GM04503 (cell line): ENCODE measurements around the gene NXPE4.

ENCODE experiments used
- DNase-seq: peaks from one replicate; pipeline ENCODE4 v3.0.0-alpha.2; 2012; ENCODE audit warnings: low read depth

Gene NXPE4

DNA sequence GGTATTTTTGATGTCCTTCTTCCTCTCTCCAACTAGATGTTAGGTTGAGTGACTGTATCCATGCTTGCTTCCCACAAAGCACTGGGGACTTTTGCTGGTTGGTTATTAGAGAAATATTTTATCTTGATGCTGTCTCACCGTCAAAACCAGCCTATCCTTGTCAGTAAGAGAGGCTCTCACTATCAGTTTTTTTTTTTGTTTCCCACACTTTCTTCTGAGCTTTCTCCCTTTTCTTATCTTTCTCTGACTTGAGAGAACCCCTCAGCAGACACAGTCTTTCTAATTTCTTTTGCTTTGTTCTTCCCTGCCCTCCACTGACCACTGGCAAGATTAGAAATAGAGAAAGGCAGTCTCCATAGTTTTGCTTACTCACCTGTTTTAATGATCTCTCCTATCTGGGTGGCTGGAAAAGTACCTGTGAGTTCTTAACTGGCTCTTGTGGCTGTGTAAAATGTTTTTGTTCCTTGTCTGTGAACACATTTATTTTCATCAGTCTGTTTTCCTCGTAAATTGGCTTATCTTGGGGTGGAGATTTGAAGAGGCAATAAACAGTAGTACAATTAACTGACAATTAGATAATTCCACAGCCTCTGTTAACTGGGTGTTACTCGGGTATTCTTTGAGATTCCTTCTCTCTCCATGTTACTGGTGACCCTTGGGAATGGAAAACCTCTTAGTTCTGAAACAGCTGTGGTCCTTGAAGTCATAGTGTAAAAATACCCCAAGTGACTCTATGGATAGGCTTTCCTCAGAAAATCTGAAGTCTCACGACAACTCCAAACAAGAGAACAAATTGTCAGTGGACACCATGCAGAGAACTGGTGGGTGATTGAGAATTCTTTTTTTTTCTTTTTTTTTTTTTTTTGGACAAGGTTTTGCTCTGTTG, 35.9 kb downstream of the NXPE4 start, which contains the start of gene NXPE1:
TSS of gene NXPE1 (minus strand) at position 457 of the 886 bp plus-strand sequence. CDS start 8,680 bp downstream, outside the sequence.
- no peak for DNase-seq

DNA sequence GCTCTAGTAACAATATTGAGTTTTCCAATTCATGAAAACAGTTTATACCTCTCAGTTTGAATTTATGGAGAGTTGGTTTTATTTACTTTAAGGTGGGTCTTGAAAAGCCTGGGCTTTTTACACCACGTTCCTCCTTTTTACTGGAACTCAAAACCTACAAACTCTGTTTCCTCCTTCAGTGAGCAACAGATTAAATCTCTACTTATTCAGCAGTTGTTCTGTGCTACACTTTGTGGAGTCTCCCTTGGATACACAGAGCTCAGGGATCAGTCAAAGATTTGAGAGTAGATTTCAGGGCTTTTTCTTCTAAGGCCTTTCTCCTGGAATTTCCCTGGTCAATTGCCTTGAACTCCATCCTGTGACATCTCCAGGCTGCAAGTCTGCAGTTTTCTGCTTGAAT, 39.5 kb downstream of the NXPE4 start:
- no peak for DNase-seq

DNA sequence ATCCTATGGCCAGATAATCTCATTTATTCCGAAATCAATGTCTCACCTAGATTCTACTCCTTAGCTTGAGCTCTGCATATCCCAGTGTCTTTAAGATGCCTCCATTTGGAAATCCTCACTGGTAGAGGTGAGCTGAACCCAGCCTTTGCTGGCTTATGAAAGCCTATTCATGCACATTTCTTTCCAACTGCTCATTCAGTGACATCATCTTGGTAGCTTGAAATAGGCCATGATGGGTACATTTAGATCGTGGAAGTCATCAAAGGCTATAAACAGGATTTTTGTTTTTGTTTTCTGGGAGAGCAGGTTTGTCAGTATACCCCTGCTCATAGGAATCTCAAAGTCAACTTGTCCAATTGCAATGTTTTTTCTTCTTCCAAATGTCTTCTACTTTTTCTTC, 41.9 kb downstream of the NXPE4 start:
- DNase-seq, result no peak

DNA sequence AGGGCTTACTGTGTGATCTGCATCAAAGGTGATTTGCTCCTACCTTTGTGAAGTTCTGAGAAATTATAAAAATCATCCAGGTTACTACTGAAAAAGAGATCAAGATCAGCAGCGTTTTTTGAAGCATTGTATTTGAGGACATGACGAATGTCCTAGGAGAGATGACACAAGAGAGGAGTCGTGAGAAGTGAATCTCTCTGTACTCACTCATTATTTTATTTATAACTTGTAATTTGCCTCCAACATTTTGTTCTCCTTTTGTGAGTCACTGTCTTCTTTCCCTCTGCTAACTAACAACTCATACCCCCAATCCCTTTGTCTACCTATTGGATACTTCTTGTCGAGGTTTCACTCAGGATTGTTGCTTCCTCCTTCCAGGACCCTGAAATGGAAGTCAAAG, 44.5 kb downstream of the NXPE4 start:
- DNase-seq, result no peak

DNA sequence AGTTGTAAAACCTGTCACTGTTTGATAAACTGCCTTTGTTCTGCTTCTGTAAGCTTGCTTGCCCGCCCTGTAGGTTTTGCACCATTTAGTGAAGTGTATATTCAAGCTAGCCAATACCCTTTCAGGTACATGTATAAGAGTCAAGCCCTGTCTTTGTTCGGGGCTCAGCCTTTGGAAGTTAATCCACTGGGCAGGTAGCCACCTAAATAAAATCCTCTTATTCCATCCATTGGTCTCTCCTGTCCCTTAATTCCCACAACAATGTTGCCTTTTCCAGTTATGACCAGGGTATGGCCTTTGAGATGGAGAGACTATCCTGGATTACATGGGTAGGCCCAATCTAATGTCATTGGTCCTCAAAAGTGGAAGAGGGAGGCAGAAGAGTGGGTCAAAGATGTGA, 69.9 kb downstream of the NXPE4 start:
- DNase-seq, result no peak

DNA sequence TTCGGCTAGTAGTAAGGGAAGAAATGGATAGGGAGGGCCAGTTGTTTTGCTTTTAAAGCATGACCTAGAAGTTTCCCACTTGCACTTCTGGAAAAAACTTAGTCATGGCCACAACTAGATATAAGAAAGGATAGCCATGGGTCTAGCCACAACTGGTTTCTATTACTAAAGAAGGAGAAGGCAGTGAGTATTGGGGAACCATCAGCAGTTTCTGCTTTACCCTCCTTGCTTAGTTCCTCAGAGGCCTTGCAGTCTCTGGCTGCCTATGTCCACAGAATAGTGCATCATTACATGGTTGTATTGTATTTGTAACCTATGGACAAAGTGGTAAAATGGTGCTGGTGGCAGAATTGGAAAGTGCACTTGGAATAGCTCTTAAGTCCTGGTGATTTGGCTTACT, 71.5 kb downstream of the NXPE4 start:
- DNase-seq, result no peak

DNA sequence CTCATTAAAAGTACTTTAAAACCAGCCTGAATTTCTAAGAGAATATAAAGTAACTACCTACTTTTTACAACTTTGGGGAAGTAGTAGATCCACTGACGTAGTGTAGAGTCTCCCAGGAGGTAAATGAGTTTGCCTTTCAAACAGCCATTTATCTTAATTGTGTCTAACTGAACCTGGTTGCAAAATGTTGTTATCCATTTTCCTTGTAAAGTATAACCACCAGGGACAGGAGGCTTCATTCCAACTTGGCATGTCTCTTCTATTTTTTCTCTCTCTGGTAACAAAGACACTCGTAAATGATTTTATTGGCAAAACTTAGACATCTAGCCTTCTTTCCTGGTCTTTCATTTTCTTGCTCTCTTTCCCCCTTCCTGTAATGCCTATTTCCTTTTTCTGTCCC, 72.8 kb downstream of the NXPE4 start:
- DNase-seq, result no peak
